IgD-negative memory B cell (primary cell): Measurements from ENCODE around the gene CTIF. TPM values are rescaled to one million over a fixed set of nuclear protein-coding genes. Genes with fewer than 3 reads are reported as not detected.

ENCODE experiments used
- H3K27ac Mint-ChIP-seq, 3 donors: one replicate each; pipeline ENCODE4 v1.8.0; 2020 to 2022; ENCODE audit warnings: mild to moderate bottlenecking in 3 of 3, mixed read lengths in 3 of 3, moderate library complexity in 1 of 3
- H3K27me3 Mint-ChIP-seq: one replicate; pipeline ENCODE4 v1.8.0; 2021; ENCODE audit warnings: mixed read lengths
- H3K36me3 Mint-ChIP-seq: one replicate; pipeline ENCODE4 v1.8.0; 2020; ENCODE audit warnings: mild to moderate bottlenecking, mixed read lengths
- H3K4me1 Mint-ChIP-seq, 3 donors: one replicate each; pipeline ENCODE4 v1.8.0; 2020 to 2022; ENCODE audit warnings: mixed read lengths in 3 of 3, mild to moderate bottlenecking in 1 of 3
- H3K4me3 Mint-ChIP-seq, 4 donors: one replicate each; pipeline ENCODE4 v1.8.0; 2020 to 2022; ENCODE audit warnings: mild to moderate bottlenecking in 4 of 4, mixed read lengths in 4 of 4, moderate library complexity in 3 of 4
- H3K9me3 Mint-ChIP-seq, 3 donors: one replicate each; pipeline ENCODE4 v1.8.0; 2020 to 2021; ENCODE audit warnings: mixed read lengths in 3 of 3, mild to moderate bottlenecking in 1 of 3
- polyA plus RNA-seq: library from polyadenylated mRNA; unstranded; fragments of 300-500 nt; fragmentation: Illumina TruSeq; gene quantifications from one replicate; pipeline ENCODE4 v1.2.3, GENCODE V29; 2021

CTIF gene
- polyA plus RNA-seq, 1 donor from 2014 or later, result not detected

DNA sequence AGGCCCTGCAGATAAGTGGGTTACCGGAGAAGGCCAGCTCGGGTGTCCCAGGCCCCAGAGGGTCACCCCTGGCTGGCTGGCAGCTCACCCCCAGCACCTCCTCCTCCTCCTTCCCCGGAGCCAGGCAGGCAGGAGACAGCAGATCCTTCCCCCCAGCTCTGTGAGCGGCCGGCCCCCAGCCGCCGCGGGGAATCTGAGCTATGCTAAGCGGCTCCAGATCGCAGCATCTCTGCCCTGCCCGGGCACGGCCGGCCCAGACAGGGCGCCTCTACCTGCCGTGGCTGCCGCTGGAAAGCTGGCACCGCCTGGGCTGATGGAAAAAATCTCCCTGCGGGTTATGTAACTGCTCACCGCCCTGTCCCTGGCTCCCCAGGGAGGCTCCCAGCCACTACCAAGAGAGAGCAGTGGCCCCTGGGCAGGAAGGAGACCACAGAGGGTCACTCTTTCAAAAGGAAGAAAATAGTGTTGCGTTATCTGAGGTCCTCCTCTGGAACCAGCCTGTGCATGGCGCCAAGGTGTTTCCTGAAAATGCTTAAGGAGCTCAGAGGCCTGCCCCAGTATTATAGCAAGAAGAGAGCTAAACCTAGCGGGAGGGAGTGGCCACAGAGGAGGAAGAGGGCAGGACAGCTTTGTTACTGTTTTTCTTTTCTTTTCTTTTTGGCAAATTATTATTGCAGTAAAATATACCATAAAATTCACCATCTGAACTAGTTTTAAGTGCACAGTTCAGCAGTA is 233.0 kb downstream of the CTIF start:
- no peaks in the 10 kb centered on the region for H3K9me3 Mint-ChIP-seq
- no peaks in the 10 kb centered on the region for H3K36me3 Mint-ChIP-seq
- no peak overlapping the region for H3K27ac Mint-ChIP-seq
- H3K4me1 Mint-ChIP-seq, result peaks cover 0 to 2% (median 0%) of the 10 kb centered on the region in 3 donors
- H3K27me3 Mint-ChIP-seq, result peaks cover under 1% of the 10 kb centered on the region
- H3K4me3 Mint-ChIP-seq, result no peak overlapping the region

DNA sequence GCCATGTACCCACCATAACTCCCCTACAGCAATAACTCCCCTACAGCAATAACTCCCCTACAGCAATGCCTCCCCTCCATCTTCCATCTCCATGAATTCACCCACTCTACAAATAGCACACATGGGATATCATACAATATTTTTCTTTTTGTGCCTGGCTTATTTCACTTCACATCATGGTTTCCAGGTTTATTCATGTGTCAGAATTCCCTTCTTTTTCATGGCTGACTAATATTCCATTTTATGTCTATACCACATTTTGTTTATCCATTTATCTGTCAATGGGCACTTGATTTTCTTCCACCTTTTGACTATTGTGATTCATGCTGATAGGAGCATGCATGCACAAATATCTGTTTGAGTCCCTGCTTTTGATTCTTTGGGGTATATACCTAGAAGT is 233.6 kb downstream of the CTIF start:
- H3K4me3 Mint-ChIP-seq, result no peak overlapping the region
- H3K4me1 Mint-ChIP-seq, result peaks cover 0 to 2% (median 0%) of the 10 kb centered on the region in 3 donors
- no peak overlapping the region for H3K27ac Mint-ChIP-seq
- H3K36me3 Mint-ChIP-seq, result peaks cover under 1% of the 10 kb centered on the region
- H3K27me3 Mint-ChIP-seq, result no peaks in the 10 kb centered on the region
- no peaks in the 10 kb centered on the region for H3K9me3 Mint-ChIP-seq

DNA sequence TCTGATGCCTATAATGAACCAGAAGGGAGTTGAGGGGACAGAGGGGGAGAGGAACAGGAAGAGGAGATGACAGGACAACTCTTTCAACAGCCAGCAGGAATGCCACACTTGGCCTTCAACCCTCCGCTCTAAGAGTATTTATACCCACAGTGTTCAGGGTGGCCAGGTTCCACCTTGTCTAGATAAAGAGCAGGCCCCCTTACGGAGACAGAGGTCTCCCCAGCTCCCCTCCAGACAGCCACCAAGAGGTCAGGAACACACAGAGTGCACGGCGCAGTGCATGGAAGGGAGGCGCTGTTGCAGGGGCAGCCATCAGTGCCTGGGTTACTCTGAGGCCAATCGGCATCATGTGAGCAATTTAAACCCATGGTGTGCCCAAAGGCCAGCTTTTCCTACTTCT is 235.0 kb downstream of the CTIF start:
- Mint-ChIP-seq H3K9me3 (no peaks in the 10 kb centered on the region), H3K27me3 (no peaks in the 10 kb centered on the region), H3K4me3 (no peak overlapping the region), H3K36me3 (peaks cover 1% of the 10 kb centered on the region), H3K27ac (no peak overlapping the region), H3K4me1 (peaks cover 0 to 6% (median 2%) of the 10 kb centered on the region in 3 donors)

DNA sequence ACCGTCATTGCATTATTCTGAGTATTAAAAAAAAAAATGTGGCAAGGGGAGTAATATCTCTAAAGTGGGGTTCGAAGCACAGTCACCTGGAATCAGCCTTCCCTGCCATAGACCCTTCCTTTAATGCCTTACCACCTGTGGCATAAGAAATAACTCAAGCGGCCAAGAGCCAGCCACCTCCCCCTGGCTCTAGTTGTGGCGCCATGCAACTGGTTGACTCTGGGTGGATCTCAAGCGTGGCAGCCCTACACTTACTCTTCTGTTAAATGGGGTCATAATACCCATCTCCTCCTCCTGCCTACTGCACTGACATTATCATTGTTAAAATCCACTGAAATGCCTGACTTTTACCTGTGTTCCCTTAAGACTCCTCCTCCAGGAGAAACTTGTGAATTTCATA is 236.1 kb downstream of the CTIF start:
- no peaks in the 10 kb centered on the region for H3K9me3 Mint-ChIP-seq
- peaks cover 0 to 6% (median 2%) of the 10 kb centered on the region in 3 donors for H3K4me1 Mint-ChIP-seq
- H3K4me3 Mint-ChIP-seq, result no peak overlapping the region
- H3K27me3 Mint-ChIP-seq, result no peaks in the 10 kb centered on the region
- H3K36me3 Mint-ChIP-seq, result peaks cover 1% of the 10 kb centered on the region
- H3K27ac Mint-ChIP-seq, result no peak overlapping the region

DNA sequence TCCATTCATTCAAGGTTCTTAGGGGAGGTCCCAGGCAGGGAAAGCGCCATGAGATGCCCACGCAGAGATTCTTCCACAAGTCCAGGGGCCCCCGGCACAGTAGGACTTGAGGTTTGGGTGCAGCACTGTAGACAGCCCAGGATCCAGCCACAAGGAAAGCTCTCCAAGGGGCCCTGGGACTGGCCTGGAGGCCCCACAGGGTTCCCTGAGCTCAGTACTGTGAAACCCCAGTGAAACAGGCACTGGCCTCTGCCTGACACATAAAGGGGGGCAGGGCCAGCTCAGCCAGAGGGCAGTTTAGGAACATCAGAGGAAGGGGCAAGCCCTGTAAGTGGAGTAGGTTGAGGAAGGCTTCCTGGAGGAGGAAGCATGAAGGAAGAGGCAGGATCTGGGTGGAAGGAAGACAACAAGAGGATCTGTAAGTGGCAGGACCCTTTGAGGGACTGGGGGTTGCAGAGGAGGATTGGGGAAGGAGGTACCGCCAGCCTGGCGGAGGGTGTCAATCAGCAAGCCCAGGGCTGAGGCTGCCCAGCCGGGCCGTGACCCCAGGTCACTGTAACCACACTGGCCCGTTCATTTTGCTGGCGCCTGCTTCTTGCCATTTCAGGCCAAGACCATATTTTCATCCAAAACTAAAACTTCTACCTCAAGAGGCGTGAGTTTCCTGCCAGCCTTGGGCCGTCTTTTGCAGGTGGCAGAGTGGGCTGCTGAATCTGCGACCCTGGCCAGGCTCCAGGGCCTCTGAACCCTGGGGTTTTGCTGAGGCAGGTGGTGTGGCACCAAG is 236.7 kb downstream of the CTIF start:
- H3K4me3 Mint-ChIP-seq, result no peak overlapping the region
- peaks cover 0 to 6% (median 2%) of the 10 kb centered on the region in 3 donors for H3K4me1 Mint-ChIP-seq
- H3K36me3 Mint-ChIP-seq, result peaks cover 1% of the 10 kb centered on the region
- no peak overlapping the region for H3K27ac Mint-ChIP-seq
- H3K27me3 Mint-ChIP-seq, result no peaks in the 10 kb centered on the region
- no peaks in the 10 kb centered on the region for H3K9me3 Mint-ChIP-seq

DNA sequence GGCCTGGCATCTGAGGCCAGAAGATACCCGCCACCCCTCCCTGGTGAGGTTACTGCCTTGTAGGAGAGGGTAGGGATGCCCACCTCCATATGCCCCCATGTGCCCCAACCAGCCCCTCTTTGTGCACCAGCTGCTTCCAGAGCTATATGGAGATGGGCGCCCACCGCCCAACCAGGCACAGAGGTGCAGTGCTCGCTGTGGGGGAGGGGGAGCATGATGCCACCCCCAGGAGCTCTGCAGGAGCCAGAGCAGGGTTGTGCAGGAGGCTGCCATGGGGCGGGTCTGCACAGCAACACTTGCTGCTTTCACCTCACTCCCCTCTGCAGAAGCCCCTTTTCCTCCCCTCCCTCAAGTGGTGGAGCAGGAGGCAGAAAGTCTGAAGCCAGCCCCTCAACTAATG is 237.3 kb downstream of the CTIF start:
- H3K4me1 Mint-ChIP-seq, result peaks cover 0 to 6% (median 2%) of the 10 kb centered on the region in 3 donors
- H3K9me3 Mint-ChIP-seq, result no peaks in the 10 kb centered on the region
- peaks cover 1% of the 10 kb centered on the region for H3K36me3 Mint-ChIP-seq
- no peak overlapping the region for H3K4me3 Mint-ChIP-seq
- no peak overlapping the region for H3K27ac Mint-ChIP-seq
- no peaks in the 10 kb centered on the region for H3K27me3 Mint-ChIP-seq

DNA sequence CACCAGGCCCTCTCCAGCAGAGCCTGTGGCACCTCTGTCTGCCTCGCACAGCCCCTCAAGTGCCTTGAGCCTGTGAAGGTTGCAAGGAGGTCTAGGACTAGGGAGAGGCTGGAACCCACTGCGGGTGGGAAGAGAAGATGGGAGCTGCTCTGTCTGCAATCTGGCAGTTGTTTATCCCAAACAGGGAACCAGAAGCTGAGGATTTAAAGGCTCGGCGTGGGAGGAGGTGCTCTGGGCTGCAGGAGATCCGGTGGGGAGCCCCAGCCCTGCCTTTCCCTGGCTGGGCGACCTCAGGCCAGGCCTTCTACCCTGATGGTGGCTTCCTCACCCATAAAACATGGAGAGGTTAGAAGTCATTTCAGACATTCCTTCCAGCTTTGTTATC is 237.8 kb downstream of the CTIF start:
- no peaks in the 10 kb centered on the region for H3K27me3 Mint-ChIP-seq
- H3K4me3 Mint-ChIP-seq, result no peak overlapping the region
- peaks cover 2 to 6% (median 3%) of the 10 kb centered on the region in 3 donors for H3K4me1 Mint-ChIP-seq
- no peak overlapping the region for H3K27ac Mint-ChIP-seq
- H3K9me3 Mint-ChIP-seq, result no peaks in the 10 kb centered on the region
- peaks cover 1% of the 10 kb centered on the region for H3K36me3 Mint-ChIP-seq

DNA sequence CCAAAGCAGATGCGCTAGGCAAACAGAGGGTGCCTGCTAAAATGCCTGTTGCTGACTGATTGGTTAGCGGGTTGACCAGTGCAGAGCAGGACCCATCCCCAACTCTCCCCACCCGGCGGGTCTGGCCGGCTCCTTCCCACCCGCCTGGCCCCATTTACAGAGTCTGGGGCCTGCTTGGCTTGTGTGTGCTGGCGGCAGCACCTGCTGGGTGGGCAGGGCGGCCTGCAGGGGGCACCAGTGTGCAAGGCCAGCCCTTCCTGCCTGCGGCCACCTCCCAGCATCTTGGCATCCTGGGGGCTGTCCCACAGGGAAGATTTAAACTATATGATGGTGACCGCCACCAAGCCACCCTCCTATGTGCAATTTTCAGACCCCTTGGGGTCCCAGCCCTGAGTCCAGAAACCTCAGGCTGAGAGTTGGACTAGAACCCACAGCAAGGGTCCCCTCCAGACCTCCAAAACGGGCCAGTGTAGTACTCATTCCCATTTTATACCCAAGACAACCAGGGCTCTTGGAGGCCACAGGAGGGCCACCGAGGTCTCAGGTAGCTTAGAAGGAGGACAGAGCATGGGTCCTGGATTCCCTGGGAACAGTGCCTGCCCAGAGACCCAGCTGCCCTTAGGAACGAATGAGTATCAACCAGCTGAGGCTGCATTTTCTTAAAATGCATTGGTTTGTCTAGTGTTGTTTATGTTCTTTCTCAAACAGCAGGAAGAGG is 238.4 kb downstream of the CTIF start:
- H3K4me1 Mint-ChIP-seq, result peaks cover 3 to 6% (median 5%) of the 10 kb centered on the region in 3 donors
- H3K9me3 Mint-ChIP-seq, result no peaks in the 10 kb centered on the region
- peaks cover 1% of the 10 kb centered on the region for H3K36me3 Mint-ChIP-seq
- peak overlapping the region in 1 of 4 donors; percentile 12 for H3K4me3 Mint-ChIP-seq
- H3K27ac Mint-ChIP-seq, result peak overlapping the region in 1 of 3 donors; percentile 43
- no peaks in the 10 kb centered on the region for H3K27me3 Mint-ChIP-seq

DNA sequence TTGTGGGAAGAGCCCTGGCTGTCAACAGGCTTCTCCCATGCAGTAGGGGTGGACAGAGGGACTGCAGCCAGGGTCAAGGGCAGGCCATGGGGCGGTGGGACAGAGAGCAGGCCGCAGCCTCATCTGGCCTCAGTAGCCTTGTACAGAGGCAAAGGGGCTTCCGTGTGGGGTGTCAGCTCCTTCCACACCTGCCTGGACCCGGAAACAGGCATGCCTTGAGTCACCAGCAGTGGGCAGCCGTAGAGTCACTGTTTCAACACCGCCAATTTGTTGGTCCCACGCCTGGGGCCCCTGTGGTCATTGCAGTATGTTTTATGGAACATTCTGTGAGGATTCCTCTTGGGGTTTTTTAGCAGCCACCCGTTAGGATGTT is 238.9 kb downstream of the CTIF start:
- H3K9me3 Mint-ChIP-seq, result no peaks in the 10 kb centered on the region
- no peak overlapping the region for H3K4me3 Mint-ChIP-seq
- peaks cover 3 to 6% (median 5%) of the 10 kb centered on the region in 3 donors for H3K4me1 Mint-ChIP-seq
- H3K36me3 Mint-ChIP-seq, result peaks cover 1% of the 10 kb centered on the region
- H3K27me3 Mint-ChIP-seq, result no peaks in the 10 kb centered on the region
- peak overlapping the region in 1 of 3 donors; percentile 43 for H3K27ac Mint-ChIP-seq

DNA sequence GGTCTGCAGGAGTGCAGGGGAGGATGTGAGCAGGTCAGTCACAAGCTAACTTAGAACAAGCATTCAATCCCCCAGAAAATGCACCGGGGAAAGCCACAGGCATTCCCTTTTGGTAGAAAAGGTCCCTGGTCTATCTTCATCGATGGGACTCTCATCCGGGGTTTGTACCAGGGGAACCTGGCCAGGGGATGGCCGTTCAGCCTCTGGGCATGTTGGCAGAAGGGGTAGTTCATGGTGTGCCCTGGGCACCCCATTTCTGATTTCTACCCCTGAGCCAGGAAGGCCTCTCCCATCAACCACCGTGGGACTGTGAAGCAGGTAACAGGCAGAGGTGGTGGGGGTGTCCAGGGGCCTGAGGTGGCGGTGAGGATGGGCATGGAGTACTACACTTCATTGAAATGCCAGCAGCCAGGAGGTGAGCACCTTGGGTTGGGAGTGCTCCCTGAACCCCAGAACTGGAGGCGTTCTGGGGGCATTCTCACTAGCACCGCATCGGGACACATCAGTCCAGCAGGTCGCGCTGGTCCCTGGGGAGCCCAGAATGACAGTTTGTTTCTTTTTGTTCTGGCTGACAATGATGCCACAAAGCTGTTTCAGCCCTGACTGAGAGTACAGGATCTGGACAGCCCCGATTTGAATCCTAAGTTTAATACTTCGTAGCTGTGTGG is 239.6 kb downstream of the CTIF start:
- peaks cover 1% of the 10 kb centered on the region for H3K36me3 Mint-ChIP-seq
- H3K4me1 Mint-ChIP-seq, result peaks cover 3 to 6% (median 5%) of the 10 kb centered on the region in 3 donors
- no peaks in the 10 kb centered on the region for H3K9me3 Mint-ChIP-seq
- H3K27ac Mint-ChIP-seq, result no peak overlapping the region
- H3K27me3 Mint-ChIP-seq, result no peaks in the 10 kb centered on the region
- H3K4me3 Mint-ChIP-seq, result no peak overlapping the region

DNA sequence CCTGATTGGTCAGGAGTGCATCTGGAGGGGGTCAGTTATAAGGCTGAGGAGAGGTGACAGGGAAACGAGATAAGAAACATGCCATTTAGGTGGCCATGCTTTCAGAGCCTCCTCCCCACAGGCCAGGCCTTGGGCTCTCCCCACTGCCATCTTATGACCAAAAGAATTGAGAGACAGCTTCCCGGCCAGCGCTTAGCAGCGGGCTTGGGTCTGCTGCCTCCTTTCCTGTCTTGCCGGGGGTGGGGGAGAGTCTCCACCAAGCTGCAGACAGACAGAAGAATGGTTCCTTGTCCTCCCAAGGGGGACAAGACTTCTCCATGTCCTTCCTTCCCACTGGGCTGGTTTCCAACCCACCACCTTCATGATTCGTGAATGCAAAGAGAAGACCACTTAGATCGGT is 240.6 kb downstream of the CTIF start:
- Mint-ChIP-seq H3K4me1 (peaks cover 6 to 11% (median 7%) of the 10 kb centered on the region in 3 donors), H3K27me3 (no peaks in the 10 kb centered on the region), H3K4me3 (no peak overlapping the region), H3K9me3 (no peaks in the 10 kb centered on the region), H3K36me3 (peaks cover 1% of the 10 kb centered on the region), H3K27ac (no peak overlapping the region)

DNA sequence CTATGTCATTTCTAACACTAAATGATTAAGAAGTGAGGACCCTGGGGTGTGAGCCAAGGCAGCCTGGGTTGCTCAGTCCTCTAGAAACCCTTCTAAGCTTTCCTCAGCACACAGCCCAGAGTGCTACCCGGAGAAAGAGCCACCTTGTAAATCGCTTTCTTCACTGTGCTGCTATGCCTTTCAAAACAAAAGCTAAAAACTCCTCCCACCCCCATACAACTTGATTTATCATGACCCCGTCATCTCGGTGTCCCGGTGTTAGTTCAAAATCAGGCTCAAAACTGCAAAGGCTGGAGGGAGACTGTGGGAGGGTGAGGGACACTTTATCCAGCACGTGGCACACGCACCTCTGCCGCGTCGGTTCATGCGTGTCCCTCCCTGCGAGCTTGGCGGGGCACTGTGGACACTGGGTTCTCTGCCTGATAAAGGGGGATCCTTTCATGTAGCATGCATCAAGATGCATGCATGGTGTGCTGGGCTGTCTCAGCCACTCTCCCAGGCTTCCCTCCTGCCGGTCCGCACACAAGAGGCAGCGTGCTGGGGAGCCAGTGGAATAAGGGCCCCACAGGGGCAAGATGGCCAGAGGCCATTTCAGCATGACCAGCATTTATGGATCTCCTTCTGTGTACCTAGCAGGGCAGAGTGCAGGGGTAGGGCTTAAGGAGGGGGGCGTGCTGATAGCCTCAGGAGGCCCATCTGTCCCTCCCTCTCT is 241.5 kb downstream of the CTIF start:
- Mint-ChIP-seq H3K27me3 (no peaks in the 10 kb centered on the region), H3K4me1 (peaks cover 12 to 20% (median 16%) of the 10 kb centered on the region in 3 donors), H3K9me3 (no peaks in the 10 kb centered on the region), H3K4me3 (no peak overlapping the region), H3K36me3 (peaks cover 1% of the 10 kb centered on the region), H3K27ac (peak overlapping the region in 2 of 3 donors; percentile 50 to 63)

DNA sequence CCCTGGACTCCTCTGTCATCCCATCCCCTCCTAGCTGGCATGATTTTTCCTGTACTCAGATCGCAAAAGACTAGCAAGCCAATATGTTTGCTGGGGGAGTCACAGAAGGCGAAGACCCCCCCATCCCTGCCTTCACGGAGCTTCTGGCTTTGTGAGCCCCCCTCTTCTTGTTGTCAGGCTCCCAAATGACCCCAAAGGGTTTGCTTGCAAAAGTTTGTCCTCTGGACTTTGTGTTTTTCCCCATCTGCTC is 242.0 kb downstream of the CTIF start:
- peaks cover 1% of the 10 kb centered on the region for H3K36me3 Mint-ChIP-seq
- peak overlapping the region in 1 of 3 donors; percentile 50 for H3K27ac Mint-ChIP-seq
- H3K4me1 Mint-ChIP-seq, result peaks cover 13 to 23% (median 19%) of the 10 kb centered on the region in 3 donors
- no peak overlapping the region for H3K4me3 Mint-ChIP-seq
- H3K27me3 Mint-ChIP-seq, result no peaks in the 10 kb centered on the region
- no peaks in the 10 kb centered on the region for H3K9me3 Mint-ChIP-seq

DNA sequence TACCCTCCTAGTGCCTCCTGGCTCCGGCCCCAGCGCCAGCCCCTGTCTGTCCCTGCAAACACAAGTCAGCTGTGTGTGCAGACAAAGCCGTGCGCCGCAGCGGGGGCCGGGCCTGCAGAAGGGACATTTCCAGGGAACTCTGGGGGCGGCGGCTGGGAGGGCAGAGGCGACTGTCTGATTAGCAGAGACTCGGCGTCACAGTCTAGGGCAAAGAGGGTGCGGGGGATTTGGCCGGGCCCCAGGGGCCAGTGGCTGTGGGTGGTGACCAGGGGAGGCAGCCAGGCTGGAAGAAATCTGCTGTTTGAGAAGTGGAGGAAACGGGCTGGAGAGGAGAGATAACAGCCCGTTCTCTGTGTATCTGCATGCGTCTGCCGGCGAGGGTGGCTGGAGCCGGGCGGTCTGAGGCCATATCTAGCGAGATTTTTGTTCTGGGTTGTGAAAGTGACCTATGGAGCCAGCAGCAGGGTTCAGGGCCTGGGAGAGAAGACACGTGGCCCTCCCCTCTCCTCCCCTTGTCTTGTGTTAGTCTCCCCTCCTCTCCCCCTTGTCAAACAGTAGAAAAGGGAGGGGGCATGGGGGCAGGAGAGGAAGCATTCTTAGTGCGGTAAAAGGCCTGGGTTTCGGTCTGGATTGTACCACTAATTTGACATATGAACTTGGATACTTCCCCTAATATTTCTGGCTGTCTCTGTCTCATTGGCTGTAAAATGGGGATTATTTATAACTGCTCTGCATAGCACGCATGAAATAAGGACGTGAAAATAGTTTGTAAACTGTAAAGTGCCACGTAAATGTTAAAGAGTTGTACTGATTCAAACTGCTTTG is 242.5 kb downstream of the CTIF start:
- Mint-ChIP-seq H3K4me3 (peak overlapping the region in 1 of 4 donors; percentile 28), H3K9me3 (no peaks in the 10 kb centered on the region), H3K36me3 (peaks cover 1% of the 10 kb centered on the region), H3K27ac (no peak overlapping the region), H3K27me3 (no peaks in the 10 kb centered on the region), H3K4me1 (peaks cover 13 to 25% (median 23%) of the 10 kb centered on the region in 3 donors)
